Right lobe of liver (tissue), 6 donors: ENCODE results near the gene PDLIM3. TPM values are rescaled to one million over a fixed set of nuclear protein-coding genes. Genes with fewer than 3 reads are reported as not detected.

Experiments
- ATAC-seq, 4 donors: fragments of 200-7000 bp; cut with Tn5 transposase; one replicate each; pipeline ENCODE4 v1.9.1; 2020; ENCODE audit warnings: mild to moderate bottlenecking in 4 of 4, moderate library complexity in 4 of 4
- DNase-seq, 3 donors: peaks; one replicate each; pipeline ENCODE4 v3.0.0-alpha.2; 2020
- H3K27ac ChIP-seq, 3 donors: fragments of 200-600 bp; one replicate each; pipeline ENCODE4 v1.8.0; 2022
- H3K27me3 ChIP-seq, 2 donors: fragments of 200-600 bp; one replicate each; pipeline ENCODE4 v1.8.0; 2022
- H3K36me3 ChIP-seq, 4 donors: fragments of 200-600 bp; sonication (generic) in 1 of 4; one replicate each; pipeline versions ENCODE4 v1.5.1 to v1.8.0; 2017 to 2022; ENCODE audit warnings: control low read depth in 1 of 4
- H3K4me1 ChIP-seq, 4 donors: fragments of 200-600 bp; sonication (generic) in 1 of 4; one replicate each; pipeline versions ENCODE4 v1.5.1 to v1.8.0; 2017 to 2022; ENCODE audit warnings: control low read depth in 1 of 4
- H3K4me3 ChIP-seq, 3 donors: fragments of 200-600 bp; one replicate each; pipeline ENCODE4 v1.8.0; 2022
- H3K9me3 ChIP-seq, 4 donors: fragments of 200-600 bp; sonication (generic) in 1 of 4; one replicate each; pipeline versions ENCODE4 v1.5.1 to v1.8.0; 2017 to 2022; ENCODE audit warnings: control low read depth in 1 of 4
- POLR2A ChIP-seq: fragments of 450-650 bp; IDR thresholded peaks from one replicate; pipeline ENCODE4 v1.6.1; 2017; ENCODE audit warnings: antibody characterized with exemption, mild to moderate bottlenecking
- WGBS: methylation state at CpG from one replicate; pipeline ENCODE4 v1.1.6; 2018; ENCODE audit warnings: low coverage, low lambda C conversion rate; ENCODE audit not compliant: insufficient coverage; ENCODE audit errors: missing lambda C conversion rate; 5-methylcytosine and 5-hydroxymethylcytosine counted together
- intact Hi-C, 2 donors: fragments of 100-400 bp; cut with DNase I; formaldehyde crosslinking; loops; one replicate each; pipeline versions ENCODE4 v1.11.2 to v1.14.1; 2022
- total RNA-seq, 6 experiments: library from RNA; depleted of rRNA in 2 of 6; stranded (reverse); fragments of >200 nt in 2 of 6; fragmentation: NEBNext Ultra II Directional in 3 of 6; extraction: Animal tissue kit (Norgen Biotek cat#: 25700) in 3 of 6; gene quantifications; one replicate each; pipeline versions ENCODE4 v1.1.0 to v1.2.4, GENCODE V29; 2016 to 2023
- TF ChIP-seq, protein P1 (sequence below), 4 donors: fragments of 200-600 bp in 3 of 4; fragments of 450-650 bp in 1 of 4; IDR thresholded peaks; one replicate each; pipeline versions ENCODE4 v1.5.1 to v1.8.0; 2016 to 2022; ENCODE audit warnings: antibody characterized with exemption in 4 of 4, mild to moderate bottlenecking in 2 of 4
- donor health status: DM: no; HTN: yes; CAD: no.
- donor health status: DM: no; HTN: no; CAD: no.
- donor health status: DM: no; HTN: no; CAD: no.
- donor health status: DM: no; HTN: yes; CAD: no.
- donor health status: DM: no; HTN: yes; CAD: no.

PDLIM3 gene
- total RNA-seq, 6 experiments from 2014 or later, result 1.8 to 23.7 (median 6.1) TPM

DNA sequence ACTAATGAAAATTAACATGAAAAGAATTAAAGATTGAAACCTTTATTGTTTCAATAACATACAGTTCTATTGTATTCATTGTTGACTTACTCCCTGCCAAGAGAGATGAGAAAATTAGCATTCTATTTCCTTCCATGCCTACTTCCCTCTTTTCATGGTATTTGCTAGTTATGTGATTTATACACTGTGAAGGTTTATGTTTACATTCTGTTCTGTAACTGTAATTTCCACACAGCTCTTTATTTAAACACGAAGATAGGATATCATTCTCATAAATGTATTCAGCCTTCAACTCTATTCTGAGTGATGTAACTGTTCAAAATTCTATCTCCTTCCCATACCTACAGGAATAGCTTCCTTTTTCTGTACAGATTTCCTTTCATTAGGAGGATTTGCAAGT is 70.4 kb downstream of the PDLIM3 start:
- H3K4me3 ChIP-seq, result no peak overlapping the region
- intact Hi-C loops, result no loop called here
- WGBS, result 25% methylated on average over 1 of the region's 1 CpG

DNA sequence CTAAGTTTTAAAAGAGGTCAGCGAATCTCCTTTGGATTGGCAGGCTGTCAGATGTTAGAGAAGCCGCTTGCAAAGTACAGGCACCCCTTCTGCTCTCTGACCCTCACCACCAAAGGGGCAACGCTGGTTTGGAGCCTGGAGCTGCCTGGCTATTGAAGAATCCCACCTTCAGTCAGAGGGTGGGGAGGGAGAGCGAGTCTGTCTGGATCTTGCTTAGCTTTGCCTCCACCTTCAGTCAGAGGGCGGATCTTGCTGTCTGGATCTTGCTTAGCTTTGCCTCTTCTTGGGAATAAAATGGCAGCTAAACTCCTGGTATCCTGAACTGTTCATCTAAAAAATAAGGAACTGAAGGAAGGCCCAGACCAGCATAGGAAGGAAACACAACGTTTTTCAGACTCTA is 71.1 kb downstream of the PDLIM3 start:
- intact Hi-C loops, result no loop called here
- Histone ChIP-seq H3K4me3 (no peak overlapping the region), H3K27ac (no peak overlapping the region), H3K4me1 (peaks cover 0 to 5% (median 0%) of the 10 kb centered on the region in 4 donors), H3K27me3 (no peaks in the 10 kb centered on the region), H3K36me3 (no peaks in the 10 kb centered on the region), H3K9me3 (no peaks in the 10 kb centered on the region)
- DNase-seq, result no peak
- no peak for ATAC-seq
- TF ChIP-seq POLR2A, result no peak
- TF ChIP-seq, protein P1, sequence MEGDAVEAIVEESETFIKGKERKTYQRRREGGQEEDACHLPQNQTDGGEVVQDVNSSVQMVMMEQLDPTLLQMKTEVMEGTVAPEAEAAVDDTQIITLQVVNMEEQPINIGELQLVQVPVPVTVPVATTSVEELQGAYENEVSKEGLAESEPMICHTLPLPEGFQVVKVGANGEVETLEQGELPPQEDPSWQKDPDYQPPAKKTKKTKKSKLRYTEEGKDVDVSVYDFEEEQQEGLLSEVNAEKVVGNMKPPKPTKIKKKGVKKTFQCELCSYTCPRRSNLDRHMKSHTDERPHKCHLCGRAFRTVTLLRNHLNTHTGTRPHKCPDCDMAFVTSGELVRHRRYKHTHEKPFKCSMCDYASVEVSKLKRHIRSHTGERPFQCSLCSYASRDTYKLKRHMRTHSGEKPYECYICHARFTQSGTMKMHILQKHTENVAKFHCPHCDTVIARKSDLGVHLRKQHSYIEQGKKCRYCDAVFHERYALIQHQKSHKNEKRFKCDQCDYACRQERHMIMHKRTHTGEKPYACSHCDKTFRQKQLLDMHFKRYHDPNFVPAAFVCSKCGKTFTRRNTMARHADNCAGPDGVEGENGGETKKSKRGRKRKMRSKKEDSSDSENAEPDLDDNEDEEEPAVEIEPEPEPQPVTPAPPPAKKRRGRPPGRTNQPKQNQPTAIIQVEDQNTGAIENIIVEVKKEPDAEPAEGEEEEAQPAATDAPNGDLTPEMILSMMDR (IDR thresholded peaks at IDR 0.05), result no peak
- WGBS, result 46% methylated on average over 6 of the region's 6 CpGs

More for the DNA sequence above, 70.4 kb downstream of the PDLIM3 start:
- Histone ChIP-seq H3K4me1 (no peaks in the 10 kb centered on the region), H3K27me3 (no peaks in the 10 kb centered on the region), H3K36me3 (no peaks in the 10 kb centered on the region), H3K27ac (no peak overlapping the region), H3K9me3 (no peaks in the 10 kb centered on the region)
- ATAC-seq (no peak), DNase-seq (no peak)
- TF ChIP-seq, protein P1 (IDR thresholded peaks at IDR 0.05), result no peak
- no peak for TF ChIP-seq POLR2A

DNA sequence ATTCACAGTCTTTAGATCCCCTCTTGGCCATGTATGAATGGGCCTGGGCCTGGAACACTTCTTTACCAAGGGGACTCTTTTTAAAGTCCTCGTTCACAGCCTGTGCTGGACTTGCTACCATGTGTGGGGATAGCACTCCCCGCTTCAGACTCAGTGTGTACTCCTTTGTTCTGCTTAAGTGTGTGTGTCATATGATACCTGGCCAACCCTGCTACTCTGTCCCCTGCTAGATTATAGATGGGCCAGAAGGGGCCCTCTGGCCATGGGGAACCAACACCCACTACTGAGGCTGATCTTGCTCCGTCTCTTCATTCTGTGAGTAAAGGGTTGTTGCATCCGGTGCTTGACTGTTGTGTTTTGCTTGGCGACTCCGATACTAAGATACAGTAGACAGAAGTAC is 71.8 kb downstream of the PDLIM3 start:
- Histone ChIP-seq H3K27me3 (no peaks in the 10 kb centered on the region), H3K36me3 (no peaks in the 10 kb centered on the region), H3K4me3 (no peak overlapping the region), H3K27ac (no peak overlapping the region), H3K4me1 (peaks cover 0 to 5% (median 0%) of the 10 kb centered on the region in 4 donors), H3K9me3 (no peaks in the 10 kb centered on the region)
- TF ChIP-seq, protein P1 (IDR thresholded peaks at IDR 0.05), result no peak
- TF ChIP-seq POLR2A, result no peak
- 94% methylated on average over 4 of the region's 6 CpGs for whole genome bisulfite sequencing
- ATAC-seq, result no peak
- DNase-seq, result no peak
- intact Hi-C loops, result no loop called here

DNA sequence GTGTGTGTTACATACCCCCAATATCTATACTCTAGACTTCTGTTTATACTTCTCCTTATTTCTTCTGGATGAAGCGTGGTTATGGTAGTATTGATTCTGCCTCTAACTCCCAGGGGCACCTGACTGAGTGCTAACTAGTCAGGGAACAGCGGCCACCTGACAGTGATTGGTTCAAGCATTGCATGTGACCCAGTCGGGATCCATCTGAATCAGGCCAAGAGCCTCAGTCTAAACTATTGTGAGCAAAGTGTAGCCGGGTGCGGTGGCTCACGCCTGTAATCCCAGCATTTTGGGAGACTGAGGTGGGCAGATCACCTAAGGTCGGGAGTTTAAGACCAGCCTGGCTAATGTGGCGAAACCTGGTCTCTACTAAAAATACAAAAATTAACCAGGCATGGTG is 73.7 kb downstream of the PDLIM3 start:
- 86% methylated on average over 7 of the region's 8 CpGs for WGBS
- peaks cover 0 to 5% (median 0%) of the 10 kb centered on the region in 4 donors for H3K4me1 ChIP-seq
- H3K36me3 ChIP-seq, result no peaks in the 10 kb centered on the region
- no peak overlapping the region for H3K27ac ChIP-seq
- ATAC-seq, result no peak
- intact Hi-C loops, result no loop called here
- no peak for DNase-seq
- no peaks in the 10 kb centered on the region for H3K9me3 ChIP-seq
- no peaks in the 10 kb centered on the region for H3K27me3 ChIP-seq
- TF ChIP-seq, protein P1 (IDR thresholded peaks at IDR 0.05), result no peak
- no peak for TF ChIP-seq POLR2A
- no peak overlapping the region for H3K4me3 ChIP-seq

DNA sequence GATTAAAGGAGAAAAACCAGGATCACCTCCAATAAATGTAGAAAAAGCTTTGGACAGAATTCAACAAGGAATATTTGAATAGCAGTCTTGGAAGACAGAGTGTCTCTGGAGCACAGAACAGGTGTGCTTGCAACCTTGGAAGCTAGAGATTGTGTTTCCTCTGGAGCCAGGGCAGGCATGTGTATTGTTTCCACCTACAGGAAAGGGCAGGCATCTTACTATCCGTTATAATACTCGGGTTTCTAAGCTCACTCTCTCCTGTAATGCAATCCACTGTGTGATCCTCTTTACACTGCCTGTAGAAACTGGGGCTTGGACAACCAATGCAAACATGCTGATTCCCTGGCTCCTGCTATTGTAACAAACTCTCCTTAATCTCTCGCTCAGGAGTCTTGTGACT is 78.2 kb downstream of the PDLIM3 start:
- intact Hi-C loops, result no loop called here
- H3K27ac ChIP-seq, result no peak overlapping the region
- H3K4me1 ChIP-seq, result peaks cover 0 to 5% (median 0%) of the 10 kb centered on the region in 4 donors
- no peaks in the 10 kb centered on the region for H3K9me3 ChIP-seq
- WGBS, result 50% methylated on average over 3 of the region's 3 CpGs
- H3K4me3 ChIP-seq, result no peak overlapping the region
- H3K36me3 ChIP-seq, result no peaks in the 10 kb centered on the region
- peak in 1 of 4 donors; percentile 32 for ATAC-seq
- no peaks in the 10 kb centered on the region for H3K27me3 ChIP-seq
- TF ChIP-seq, protein P1 (IDR thresholded peaks at IDR 0.05), result no peak
- TF ChIP-seq POLR2A, result no peak
- no peak for DNase-seq
